ENCODE measurements around the gene ERCC3.
"Not testable (repeated sequence)": the region's sequence is repeated elsewhere in the genome, so short reads cannot be mapped to it uniquely, and the experiment has no call there.

ERCC3 gene

DNA sequence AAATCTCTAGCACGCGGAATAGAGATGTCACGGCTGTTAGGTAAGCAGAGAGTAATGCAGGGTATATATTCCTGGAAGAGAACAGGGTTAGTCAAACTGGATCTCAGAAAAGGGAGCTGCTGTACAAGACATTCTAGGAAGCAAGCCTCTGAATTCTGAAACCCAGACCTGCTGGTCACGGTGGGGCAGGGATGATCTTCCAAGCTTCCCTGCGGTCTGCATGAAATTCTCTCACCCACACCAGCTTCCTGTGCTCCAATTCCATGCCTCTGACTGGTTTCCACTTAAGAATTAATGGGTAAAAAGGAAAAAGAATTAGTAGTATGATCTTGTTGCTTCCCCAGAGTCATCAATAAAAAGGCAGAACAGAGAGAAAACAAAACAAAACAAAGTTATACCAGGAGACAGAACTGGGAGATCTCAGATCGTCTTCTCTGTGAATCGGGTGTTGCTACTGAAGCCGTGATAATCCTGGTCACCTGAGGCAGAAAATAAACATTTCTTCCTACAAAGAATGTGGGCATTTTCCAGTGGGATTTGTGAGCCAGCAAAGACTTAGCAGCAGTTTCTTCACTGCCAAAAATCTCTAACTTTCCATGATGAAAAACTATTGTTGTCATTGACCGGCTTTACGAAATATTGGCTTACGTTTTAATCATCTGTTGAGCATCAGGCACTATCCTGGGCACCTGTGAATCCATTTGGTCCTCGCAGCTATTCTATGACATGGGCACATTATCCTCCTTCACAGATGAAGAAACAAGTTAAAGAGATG, 68.6 kb downstream of the ERCC3 start:
- no peak for DNase-seq

DNA sequence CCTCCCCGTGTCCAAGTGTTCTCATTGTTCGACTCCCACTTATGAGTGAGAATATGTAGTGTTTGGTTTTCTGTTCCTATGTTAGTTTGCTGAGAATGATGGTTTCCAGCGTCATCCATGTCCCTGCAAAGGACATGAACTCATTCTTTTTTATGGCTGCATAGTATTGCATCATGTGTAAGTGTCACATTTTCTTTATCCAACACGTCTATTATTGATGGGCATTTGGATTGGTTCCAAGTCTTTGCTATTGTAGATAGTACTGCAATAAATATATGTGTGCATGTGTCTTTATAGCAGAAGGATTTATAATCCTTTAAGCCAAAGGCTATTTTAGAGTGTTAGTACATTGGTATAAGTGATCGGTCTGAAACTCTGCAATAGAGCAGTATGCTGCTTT, 69.8 kb downstream of the ERCC3 start:
- not testable (repeated sequence) for DNase-seq

DNA sequence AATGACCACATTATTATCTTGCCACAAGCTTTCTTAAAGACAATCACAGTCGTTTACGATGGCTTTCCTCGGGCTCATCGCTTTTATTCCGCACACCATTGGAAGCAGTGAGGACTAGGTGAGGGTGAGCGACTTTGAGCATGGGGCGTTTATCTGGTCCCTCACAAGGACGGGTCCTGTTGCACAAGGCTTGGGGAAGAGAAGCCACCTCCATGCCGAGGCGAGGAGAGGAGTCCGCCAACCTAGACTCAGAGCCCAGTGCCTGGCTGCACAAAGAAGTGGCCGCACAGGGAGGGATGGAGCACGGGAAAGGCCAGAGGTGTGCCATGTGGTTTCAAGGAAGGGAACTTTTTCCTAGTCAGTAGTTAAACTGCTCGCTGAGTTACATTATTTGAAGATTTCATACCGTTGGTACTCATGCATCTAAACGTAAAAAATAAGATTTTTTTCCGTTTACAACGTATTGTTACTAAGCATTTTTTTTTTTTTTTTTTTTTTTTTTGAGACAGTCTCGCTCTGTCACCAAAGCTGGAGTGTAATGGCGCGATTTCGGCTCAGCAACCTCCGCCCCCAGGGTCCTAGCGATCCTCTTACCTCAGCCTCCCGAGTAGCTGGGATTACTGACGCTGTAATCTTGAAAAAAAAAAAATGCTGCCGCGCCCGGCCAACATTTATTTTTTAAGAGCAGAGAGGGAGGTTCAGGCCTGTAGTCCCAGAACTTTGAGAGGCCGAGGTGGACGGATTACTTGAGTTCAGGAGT, 73.0 kb downstream of the ERCC3 start:
- DNase-seq, result no peak

DNA sequence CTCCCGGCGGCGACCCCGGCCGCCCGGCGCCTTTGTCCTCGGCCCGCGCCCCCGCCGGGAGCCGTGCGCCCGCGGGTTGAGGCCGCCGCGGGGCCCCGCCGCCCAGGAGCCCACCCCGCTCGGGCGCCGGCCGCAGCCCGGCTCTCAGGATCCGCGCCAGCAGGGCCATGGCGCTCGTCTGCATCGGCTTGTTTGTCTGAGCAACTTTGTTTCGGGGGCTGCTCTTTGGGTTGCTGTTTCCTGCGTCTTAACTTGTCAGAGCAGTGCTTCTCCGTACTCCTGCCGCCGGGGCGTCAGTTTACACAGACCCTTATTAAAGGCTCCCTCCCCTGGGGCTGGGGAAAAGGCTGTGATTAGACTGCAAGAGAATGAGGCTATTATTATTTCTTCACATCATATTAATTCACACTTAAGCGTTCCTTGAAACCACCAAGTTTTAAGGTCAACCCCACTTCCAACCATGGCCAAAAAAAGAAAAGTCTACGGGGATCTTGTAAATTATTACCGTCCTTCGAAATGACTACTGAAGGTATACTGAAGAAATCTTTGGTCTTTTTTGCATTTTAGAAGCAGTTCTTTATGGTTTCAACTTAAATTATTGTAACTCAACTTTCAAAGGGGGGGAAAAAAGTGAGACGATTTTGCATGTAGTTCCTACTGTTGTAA, 73.7 kb downstream of the ERCC3 start, which contains the start of gene CYP27C1:
TSS of gene CYP27C1 (minus strand) at position 198 of the 666 bp plus-strand sequence. CDS start at position 169, 29 bp downstream.
- no peak for DNase-seq

DNA sequence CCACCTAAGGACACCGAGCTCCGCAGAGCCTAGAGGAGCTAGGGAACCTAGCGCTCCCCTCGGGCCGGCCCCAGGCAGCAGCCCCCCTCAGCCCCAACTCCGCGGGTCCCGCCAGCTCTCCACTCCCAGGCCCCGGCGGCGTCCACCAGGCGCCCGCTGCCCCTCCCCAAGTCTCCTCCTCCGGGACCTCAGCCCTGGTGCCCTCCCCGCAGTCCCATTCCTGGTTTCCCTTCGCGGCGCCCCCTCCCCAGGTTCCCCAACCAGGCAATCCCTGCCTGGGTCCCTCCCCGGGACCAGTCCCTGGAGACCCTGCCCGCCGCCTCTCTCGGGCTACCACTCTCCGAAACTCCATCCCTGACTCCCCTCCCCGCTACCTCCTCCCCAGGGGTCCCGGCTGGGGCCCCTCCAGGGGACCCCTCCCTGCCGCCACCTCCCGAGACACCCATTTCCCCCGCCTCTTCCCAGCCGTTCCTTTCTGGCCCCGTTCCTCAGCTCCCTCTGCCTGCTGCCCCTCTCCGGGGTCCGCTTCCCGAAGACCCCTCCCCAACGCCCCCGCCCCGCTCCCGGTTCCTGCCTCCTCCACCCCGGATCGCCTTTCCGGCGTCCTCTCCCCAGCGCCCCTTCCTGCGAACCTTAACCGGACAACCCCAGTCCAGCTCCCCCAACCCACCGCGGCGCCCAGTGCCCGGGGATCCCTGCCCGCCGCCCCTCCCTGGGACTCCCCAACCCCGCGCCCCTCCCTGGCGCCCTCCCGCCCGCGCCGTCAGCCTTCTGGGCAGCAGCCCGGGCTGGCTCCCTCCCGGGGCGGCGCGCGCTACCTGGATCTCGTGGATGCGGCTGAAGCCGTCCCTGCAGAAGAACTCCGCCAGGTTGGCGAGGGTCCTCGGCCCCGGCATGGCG, 74.5 kb downstream of the ERCC3 start:
- DNase-seq, result no peak

DNA sequence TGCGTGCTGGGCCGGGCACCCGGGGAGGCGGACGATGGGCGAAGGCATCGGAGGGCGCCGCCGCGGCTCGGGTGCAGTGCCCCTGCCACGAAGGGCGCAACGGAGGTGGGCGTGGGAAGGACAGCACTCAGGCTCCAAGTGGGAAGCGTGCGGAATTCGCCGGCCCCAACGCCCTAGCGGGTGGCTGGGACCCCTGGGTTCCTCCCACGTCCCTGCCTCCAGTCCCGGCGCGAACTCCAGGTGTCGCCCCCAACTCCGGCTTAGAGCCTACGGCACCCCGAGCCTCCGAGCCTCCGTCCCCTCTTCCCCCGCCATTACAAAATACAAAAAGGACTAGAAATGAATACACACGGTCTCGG, 75.2 kb downstream of the ERCC3 start:
- no peak for DNase-seq

DNA sequence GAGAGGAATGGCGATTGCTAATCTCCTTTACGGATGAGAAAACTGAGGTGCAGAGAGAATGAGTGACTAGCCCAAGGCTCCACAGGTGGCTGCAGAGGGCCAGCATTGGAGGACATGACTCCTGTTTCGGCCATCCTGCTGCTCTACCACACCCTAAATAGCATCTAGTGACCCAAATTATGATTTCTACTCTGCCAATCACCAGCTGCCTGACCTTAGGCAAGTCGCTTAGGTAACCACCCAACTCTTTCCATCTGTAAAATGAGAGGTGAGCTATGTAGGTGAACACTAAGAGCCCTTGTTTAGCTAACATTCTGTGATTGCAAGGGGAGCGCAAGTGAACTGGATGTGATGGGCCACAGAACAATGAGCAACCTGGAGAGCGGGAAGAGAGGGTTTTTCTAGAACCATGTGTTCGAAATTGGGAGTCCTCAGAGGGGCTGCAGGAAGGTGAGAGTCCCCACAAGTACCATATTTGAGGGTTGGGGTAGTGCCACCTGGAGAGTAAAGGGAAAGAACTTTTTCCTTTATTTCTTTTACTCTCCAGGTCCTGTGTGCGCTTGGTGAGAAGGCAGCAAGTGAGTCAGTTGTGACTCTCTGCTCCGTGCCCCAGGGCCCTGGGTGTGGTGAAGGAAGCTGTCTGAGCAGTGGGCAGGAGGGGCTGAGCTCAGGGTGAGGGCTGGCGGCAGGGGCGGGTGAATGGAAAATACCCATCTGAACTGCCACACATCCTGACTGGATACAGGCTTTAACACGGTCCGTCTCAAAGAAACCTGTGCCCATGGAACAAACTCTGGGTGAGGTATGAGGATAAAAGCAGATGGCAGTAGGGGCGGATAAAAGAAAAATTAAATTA, 76.2 kb downstream of the ERCC3 start:
- DNase-seq, result no peak

DNA sequence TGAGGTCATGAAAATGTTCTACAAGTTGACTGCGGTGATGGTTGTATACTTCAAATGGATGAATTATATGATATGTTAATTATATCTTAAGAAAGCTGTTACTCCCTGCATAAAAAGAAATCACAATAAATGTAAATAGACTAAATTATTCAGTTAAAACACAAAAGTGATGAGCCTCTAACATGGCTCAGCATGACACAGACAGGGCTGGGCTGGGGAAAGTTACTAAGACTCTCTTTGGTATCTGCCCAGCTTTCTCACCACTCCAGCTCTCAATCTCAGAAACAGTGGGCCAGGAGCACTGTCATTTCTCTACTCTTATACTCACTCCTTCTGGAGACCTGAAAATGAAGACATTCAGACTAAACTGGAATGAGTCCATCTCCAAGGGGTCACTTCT, 77.4 kb downstream of the ERCC3 start:
- no peak for DNase-seq

DNA sequence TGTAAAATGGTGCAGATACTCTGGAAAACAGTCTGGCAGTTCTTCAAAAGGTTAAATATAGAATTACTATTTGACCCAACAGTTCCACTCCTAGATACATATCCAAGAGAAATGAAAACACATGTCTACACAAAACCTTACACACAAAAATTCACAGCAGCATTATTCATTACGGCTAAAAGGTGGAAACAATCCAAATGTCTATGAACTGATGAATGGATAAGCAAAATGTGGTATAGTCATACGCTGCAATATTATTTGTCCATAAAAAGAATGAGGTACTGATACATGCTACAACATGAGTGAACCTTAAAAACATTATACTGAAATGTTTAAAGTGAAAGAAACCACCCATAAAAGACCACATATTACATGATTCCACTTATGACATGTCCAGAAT, 77.8 kb downstream of the ERCC3 start:
- DNase-seq, result no peak

DNA sequence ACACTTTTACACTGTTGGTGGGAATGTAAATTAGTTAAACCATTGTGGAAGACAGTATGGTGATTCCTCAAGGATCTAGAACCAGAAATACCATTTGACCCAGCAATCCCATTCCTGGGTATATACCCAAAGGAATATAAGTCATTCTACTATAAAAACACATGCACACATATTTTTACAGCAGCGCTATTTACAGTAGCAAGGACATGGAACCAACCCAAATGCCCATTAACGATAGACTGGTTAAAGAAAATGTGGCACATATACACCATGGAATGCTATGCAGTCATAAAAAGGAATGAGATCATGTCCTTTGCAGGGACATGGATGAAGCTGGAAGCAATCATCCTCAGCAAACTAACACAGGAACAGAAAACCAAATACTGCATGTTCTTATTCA, 79.7 kb downstream of the ERCC3 start:
- not testable (repeated sequence) for DNase-seq

DNA sequence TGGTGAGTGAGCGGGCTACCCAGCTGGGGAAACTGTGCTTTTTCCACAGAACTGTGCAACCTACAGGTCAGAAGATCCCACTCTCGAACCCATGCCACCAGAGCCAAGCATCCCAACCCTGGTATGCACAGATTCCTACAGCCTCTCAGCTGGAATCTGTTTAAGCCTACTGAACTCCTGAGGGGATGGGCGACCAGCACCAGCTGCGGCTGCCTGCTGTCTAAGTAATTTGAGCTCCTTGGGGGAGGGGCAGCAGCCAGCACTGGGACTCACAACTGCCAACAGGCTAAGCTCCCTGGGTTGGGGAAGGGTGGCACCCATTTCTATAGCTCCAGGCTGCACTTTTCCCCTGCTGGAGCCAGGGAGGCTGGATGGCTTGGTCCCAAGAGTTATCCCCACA, 85.6 kb downstream of the ERCC3 start:
- DNase-seq, result peak; percentile 11
